Stimulated activated CD8-positive, alpha-beta memory T cell treated with anti-CD3 and anti-CD28 coated beads, Interleukin-15, amount 100 ng/mL, for 1 hour (primary cell): ENCODE results near the gene DTX1.

ENCODE experiments used
- DNase-seq: peaks from one replicate; pipeline ENCODE4 v3.0.0-alpha.2; 2020; ENCODE audit warnings: low read depth

Gene DTX1

GRCh38 chr12:113071135-113072112, 14.9 kb downstream of the DTX1 start:
- no peak for DNase-seq

DNA sequence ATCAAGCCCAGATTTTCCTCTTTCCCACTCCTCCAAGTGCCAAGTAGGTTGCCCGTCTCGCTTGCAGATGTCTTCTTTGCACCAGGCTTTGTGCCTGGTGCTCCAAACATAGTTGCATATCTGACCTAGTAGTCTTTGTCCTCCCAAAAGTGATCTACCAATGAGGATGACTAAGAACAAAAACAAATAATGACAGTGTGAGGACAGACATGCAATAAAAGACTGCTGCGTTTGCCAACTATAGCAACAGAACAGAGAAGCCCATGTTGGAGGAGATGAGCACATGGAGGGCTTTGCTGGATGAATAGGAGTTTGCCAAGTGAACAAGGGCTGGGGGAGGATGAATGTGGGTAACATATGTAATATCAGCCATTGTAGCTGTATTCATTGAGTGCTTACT, 15.6 kb downstream of the DTX1 start:
- no peak for DNase-seq

GRCh38 chr12:113073586-113073985, 17.1 kb downstream of the DTX1 start:
- DNase-seq: no peak

- no peak for DNase-seq
Observed at GRCh38 chr12:113075137-113075683, 18.7 kb downstream of the DTX1 start.

DNA sequence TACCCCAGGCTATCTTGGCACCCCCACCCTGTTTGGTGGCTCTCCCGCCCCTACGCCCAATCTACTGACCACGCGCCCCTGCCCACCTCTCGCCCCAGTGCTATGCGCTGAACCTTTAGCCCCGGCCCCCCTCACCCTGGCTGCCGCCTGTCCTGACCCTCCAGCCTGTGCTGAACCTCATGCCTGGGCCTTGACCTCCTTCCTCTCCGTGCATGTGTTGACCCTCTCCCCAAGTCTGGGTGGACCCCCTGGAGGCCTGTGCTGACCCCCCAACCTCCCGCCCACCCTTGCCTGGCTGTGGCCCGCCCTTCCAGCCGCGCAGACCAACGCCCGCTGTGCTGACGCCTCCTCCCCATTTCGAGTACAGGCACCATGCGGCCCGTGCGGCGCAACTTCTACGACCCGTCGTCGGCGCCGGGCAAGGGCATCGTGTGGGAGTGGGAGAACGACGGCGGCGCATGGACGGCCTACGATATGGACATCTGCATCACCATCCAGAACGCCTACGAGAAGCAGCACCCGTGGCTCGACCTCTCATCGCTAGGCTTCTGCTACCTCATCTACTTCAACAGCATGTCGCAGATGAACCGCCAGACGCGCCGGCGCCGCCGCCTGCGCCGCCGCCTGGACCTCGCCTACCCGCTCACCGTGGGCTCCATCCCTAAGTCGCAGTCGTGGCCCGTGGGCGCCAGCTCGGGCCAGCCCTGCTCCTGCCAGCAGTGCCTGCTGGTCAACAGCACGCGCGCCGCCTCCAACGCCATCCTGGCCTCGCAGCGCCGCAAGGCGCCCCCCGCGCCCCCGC, 20.7 kb downstream of the DTX1 start:
- no peak for DNase-seq

- DNase-seq: no peak
Observed at GRCh38 chr12:113077859-113078255, 21.3 kb downstream of the DTX1 start.

GRCh38 chr12:113081873-113082272, 25.3 kb downstream of the DTX1 start:
- DNase-seq: no peak

DNA sequence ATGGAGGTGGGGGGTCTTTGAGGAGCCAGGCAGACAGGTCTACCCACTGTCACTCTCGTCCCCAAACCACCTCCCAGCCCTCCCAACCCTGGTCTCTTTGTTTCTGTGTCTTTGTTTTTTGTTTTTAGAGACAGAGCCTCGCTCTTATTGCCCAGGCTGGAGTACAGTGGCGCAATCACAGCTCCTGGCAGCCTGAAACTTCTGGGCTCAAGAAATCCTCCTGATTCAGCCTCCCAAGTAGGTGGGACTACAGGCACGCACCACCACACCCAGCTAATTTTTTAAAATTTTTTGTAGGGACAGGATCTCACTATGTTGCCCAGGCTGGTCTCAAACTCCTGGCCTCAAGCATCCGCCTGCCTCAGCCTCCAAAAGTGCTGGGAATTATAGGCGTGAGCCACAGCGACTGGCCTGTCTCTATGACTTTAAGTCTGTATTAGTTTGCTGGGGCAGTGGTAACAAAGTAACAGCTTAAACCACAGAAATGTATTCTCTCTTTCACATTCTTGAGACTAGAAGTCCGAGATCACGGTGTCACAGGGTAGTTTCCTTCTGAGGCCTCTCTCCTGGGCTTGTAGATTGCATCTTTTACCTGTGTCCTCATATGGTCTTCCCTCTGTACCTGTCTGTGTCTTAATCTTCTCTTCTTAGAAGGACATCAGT, 26.1 kb downstream of the DTX1 start:
- no peak for DNase-seq

DNA sequence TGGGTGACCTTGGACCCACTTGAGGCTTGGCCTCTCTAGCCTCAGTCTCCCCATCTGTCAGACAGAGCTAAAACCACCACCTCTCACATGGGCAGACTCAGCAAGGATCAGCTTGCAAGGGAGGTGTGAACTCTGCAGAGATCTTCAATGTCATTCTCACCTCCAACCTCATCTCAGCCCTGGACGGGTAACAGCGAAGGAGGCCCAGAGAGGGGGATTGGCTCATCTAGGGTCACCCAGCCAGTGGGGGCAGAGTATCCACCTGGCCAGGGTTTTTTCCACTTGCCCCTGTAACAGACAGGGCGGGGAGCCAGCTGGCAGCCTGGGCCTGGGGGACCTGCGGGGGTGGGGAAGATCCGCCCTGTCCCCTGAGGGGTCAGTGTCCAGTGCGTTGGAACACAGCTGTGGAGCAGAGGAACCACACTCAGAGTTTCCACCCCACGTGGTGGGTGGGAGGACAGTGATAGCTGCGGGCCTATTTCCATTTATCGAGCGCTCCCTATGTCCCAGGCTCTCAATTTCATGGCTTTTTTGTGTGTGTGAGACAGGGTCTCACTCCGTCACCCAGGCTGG, 27.4 kb downstream of the DTX1 start:
- no peak for DNase-seq

DNA sequence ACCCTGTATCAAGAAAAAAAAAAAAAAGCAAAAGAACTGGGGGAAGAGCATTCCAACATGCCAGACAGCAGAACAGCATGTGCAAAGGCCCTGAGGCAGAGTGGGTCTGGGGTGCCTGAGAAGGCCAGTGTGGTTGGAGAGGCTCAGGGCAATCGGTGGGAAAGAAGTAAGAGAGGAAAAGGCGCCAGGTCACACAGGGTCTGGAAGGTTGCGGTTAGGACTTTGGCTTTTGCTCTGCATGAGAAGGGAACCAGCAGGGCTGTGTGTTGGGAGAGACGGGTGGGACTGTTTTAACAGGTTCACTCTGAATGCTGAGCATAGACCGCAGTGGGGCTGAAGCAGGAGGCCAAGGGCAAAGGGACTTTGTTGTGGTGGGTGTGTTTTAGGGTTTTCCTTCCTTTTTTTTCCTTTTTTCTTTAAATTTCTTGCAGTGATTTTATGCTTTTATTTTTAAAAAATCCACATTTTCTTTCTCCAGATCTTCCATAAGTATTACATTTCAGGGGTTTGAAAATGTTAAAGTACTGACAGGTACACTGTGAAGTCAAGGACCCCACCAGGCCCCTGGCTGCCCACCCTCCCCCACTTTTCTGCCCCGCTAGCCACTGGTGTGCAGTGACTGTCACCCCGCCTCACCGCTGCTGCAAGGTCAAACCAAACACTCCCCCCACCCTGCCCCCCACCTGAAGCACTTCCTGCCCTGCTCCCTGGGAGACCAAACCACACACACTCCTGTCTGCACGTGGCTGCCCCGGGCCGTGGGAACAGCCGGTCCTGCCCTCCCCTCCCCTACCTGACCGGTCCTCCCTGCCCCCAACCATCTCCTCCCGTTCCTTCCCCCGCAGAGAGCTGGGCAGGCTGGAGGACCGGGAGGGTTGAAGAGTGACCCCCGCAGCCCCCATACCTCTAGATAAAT, 30.0 kb downstream of the DTX1 start:
- DNase-seq: no peak

GRCh38 chr12:113087193-113087592, 30.7 kb downstream of the DTX1 start:
- DNase-seq: no peak

DNA sequence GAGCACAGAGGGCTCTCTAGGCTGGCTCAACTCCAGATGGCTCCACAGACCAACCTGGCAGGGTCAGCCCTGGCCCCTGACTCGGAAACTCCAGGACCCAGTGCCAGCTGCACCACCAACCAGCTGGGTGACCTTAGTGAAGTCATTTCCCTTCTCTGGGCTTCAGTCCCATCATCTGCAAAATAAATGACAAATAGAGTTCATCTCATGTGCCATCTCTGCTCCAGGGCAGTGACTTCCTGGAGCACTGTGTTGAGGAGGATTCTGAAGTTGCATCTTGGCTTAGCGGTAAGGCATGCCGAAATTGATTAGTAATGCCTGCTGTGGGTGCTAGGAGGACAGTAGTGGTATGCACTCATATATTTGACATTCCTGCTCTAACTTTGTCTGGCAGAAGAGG, 31.5 kb downstream of the DTX1 start:
- DNase-seq: no peak

DNA sequence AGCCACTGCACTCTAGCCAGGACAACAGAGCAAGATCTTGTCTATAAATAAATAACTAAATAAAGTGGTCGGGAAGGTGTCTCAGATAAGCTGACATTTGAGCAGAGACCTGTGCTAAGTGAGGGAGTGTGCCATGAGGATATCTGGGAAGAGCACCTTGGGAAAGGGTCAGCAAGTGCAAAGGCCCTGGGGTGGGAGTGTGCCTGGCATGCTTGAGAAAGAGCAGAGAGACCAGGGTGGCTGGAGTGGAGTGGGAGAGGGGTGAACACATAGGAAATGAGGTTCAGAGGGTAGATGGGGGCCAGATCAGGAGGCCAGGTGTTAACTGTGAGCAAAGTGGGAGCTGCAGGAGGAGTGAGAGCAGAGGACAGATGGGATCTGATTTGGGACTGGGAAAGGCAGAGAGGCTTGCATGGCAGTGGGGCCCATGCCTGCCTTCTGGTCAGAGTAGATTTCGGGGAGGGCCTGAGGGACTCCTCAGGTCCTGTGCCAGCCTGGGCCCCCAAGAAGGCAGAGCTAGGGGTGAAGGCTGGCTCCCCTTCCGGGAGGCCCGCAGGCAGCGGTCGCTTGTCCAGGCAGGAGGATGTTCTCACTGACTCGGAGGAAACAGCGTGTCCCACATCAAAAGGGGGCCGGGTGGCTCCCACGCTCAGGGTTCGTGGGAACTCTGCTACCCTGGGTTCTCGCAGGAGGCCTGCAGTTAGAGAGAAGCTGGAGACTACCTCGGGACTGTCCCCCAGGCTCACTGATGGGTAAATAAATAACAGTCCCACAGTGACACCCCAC, 32.6 kb downstream of the DTX1 start:
- no peak for DNase-seq

GRCh38 chr12:113089839-113090238, 33.3 kb downstream of the DTX1 start:
- no peak for DNase-seq

DNA sequence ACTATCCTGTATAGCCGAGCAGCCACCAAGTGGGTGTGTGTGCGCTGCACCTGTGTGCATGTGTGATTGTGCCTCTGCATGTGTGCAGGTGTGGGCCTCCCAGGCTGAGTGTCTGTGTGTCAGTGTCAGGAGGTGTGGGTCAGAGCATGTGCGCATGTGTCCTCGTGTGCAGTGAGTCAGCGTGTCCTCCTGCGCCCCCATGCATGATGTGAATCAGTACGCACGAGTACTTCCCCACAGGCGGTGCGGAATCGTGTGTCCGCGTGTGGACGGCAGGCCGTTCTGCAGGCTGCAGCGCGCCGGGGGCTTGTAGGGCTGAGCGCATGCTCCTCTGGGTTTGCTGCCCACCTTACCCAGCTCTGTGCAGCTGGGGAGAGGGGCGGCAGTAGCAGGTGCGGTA, 34.2 kb downstream of the DTX1 start:
- DNase-seq: no peak

DNA sequence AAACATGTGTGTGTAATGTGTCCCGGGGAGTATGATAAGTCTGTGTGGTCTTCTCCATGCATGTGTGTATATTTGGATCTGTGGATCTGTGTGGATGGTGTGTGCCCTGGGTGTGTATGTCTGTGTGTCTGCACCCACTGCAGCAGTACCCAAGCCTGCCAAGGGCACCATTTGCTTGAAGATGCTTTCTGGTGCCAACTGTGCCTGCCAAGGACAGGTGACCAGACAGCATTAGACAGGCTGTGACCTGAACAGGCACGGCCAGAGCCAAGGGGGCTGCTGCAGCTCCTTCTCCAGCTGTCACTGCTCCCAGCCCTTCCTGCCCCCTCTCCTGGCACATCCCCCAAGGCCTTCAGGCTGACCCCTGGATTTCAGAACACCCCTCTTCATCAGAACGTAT, 35.0 kb downstream of the DTX1 start:
- no peak for DNase-seq

DNA sequence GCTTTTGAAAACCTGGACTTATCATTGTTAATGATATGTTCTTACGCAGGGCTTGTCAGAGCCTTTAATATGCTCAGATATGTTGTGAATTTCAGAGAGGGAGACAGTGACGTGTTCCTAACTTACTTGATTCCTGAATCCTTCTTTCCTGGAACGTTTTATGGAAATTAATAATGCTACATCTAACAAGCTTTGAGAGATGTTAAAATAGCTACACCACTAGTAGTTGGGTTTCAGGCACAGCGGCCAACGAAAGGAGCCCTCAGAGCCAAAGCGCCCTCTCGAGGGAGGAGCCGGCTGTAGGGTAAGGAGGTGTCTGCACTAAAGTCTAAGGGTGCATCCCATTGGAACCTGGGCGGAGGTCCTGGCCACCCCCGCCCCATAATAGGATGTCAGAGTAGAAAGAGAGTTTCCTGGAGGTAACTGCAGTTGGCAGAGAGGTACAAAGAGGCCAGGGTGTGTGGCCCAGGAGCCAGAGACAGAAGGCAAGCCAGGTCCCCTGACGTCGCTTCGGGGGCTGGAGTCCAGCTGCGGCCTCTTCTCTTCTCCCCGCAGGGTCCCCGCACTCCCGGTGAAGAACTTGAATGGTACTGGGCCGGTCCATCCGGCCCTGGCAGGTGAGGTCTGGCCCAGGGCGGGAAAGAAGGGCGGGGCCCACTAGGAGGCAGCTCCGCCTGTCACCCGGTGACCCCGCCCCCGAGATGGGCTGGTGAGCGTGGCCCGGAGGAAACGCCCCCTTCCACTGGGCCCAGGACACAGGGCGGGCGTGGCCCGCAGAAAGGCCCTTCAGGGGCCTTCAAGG, 36.3 kb downstream of the DTX1 start:
- DNase-seq: no peak

GRCh38 chr12:113093409-113094101, 37.0 kb downstream of the DTX1 start:
- DNase-seq: no peak

DNA sequence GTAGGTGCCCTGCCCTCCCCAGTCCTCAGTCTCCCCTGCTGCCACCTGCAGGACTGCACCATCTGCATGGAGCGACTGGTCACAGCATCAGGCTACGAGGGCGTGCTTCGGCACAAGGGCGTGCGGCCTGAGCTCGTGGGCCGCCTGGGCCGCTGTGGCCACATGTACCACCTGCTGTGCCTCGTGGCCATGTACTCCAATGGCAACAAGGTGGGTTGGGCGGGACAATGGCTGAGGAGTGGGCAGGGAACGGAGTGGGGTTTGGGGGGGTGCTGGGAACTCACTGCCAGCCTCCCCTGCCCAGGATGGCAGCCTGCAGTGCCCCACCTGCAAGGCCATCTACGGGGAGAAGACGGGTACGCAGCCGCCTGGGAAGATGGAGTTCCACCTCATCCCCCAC, 38.2 kb downstream of the DTX1 start:
- no peak for DNase-seq
